GM21529 (cell line): ENCODE data around the gene FEZF1.
"Not testable (repeated sequence)": the region's sequence is repeated elsewhere in the genome, so short reads cannot be mapped to it uniquely, and the experiment has no call there.

Experiments
- ATAC-seq: cut with Tn5 transposase; IDR thresholded peaks from one replicate; pipeline ENCODE4 v1.9.1; 2021; ENCODE audit not compliant: unreplicated experiment

FEZF1 gene

DNA sequence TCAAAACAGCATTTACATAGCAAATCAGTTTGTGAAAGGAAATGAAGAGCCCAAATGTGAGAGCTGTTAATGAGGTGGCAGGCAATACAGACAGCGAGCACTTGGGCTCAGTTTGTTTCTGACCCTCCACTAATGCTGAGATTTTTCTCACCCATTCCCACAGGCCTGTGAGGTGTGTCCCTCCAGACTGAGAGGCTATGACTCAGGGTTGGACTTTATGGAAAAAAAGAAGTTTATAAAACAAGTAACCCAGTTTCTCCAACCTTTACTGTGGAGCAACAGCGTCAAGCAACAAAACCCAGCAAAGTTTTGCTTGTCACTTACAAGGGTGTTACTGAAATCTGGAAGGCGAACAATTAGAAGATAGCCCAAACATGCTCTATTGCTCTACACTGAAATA is 4.9 kb upstream of the FEZF1 start:
- ATAC-seq = no peak

DNA sequence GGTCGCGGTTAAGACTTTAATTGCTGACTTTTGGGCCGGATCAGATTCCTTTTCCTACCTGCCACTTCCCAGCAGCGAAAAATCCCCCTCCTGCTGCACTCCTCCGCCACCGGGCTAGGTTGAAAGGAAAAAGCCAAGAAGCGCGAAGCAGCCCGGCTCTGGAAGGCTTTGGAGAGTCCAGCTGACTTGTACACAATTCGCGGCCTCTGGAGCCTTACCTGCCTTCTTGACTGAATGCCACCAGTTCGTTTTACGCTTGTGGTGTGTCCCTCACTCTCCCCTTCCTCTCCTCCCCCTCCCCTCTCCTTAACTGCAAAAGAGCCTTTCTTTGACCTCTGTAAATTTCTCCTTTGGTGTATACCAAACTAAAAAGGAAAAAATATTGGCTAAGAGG is 2.7 kb upstream of the FEZF1 start:
- no peak for ATAC-seq

DNA sequence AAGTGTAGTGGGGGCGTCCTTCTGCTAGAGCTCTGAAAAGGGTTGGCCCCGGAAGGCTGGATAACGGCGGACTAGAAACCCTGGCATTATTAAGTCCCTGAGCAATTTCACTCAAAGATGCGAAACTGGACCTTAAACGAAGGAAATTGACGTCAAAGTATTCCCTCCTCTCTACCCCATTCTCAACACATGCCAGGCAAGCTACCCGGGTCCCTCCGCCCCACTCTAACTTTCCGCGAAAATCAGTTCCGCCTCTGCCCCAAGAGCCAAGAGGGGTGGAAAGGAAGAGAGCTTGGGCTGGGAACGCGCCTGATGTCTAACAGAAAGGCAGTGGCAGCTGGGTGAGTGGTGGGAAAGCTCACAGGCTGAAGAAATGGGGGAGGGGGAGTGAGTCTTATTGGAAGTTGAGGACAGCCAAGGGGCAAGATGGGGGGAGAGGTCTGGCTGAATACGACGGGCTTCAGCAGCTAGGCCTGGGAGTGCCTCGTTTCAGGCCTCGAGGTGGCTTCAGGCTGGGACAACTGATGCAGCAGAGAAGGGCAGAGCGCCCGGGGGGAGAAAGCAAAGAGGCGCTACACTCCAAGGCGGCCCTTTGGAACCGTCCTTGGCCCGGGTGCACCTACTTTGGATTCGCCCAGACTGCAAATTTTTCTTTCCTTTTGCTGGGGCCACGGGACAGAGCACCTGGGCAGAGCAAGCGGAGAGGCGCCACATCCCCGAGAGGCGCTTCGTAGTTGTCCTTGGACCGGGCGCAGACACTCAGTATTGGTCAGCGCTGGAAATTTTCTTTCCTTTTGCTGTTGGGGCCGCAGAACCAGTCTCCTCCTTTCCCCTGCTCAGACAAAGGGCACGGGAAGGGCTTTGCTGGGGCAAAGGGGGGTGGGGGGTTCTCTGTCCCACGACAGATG is 2.0 kb upstream of the FEZF1 start:
- ATAC-seq = no peak

DNA sequence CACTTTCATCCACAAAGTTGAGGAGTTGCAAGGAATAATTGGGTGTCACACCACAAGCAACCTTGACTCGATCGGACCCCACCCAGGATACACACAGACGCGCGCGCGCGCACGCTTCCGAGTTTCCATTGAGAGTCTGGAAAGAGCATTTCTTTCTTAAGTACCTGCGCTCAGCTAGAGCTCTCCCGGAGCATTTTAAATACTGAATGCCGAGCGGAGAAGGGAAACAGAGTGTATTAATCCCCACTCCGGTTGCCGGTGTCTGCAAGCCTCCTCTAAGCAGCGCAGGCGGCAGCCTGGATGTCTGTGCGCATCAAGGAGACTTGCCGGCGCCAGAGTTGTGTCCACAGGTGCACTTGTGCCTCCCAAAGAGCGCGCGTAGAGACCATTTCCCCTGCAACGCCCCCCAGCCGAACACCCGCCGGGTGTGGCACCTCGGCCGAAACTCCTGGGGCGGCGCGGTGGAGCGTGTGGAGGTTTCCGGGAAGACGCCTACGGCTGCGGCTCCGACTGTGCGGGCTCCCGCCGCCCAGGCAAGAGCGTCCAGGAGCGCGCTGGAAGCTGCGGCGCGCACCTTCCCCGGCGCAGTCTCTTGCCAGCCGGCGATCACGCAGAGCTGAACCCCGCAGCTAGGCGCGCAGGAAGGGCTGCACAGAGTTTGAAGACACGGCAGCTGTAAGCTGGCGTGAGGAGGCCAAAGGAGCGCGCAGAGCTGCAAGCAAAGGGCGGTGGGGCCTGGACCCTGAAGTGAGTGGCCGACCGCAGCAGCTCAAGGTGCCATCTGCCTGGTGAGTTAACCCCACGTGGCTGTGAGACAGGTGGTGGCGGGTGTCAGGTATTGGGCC is 1.1 kb upstream of the FEZF1 start:
- ATAC-seq = no peak

DNA sequence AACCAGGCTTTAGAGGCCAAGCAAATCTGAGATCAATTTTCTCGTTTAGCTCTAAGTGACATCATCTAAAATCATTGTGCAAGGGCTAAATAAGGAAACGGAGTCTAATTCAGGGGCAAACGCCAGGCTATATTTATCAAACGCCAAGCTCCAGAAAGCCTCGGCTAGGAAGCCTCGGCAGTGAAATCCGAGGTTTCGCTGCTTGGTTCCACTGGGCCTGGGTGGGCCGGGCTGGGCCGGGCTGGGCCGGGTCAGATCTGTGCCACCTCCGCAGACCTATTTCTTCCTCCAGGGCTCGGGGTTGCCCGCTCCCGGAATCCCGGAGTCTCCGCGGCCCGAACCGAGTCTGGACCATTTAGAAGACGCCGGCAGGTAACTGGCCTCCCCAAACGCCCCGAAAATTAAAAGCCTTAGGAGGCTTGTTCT is 459 bp upstream of the FEZF1 start:
- ATAC-seq = no peak

DNA sequence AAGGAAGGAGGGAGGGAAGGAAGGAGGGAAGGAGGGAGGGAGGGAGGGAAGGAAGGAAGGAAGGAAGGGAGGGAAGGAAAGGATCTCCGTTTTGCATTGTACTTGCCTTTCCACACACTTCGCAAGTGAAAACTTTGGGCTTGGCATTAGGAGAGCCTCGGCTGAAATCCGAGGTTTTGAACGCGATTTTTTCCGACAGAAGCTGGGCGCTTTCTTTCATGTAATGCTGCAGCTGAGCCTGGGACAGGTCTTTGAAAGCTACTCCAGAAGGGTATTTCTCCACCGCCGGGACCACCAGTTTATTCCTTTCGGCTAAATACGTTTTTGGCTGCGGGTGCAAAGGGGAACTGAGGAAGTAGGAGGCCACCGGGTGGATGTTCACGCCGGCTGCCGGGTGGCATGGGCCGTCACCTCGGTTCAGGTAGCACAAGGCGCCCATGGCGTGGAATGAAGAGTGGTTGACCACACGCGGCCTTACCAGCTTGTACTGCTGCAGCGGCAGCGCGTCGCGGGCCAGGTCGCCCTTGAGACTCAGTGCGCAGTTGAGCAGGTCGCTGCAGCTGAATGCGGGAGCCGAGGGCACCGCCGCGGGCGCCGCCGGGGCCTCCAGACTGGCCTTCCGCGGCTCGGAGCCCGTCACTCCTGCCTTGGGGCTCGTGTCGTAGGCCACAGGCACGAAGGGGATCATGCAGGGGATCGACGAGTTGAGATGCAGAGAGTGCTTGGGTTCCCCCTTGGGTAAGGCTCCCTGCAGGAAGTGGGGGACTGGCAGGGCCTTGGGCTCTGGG is 825 bp downstream of the FEZF1 start:
- ATAC-seq = no peak

DNA sequence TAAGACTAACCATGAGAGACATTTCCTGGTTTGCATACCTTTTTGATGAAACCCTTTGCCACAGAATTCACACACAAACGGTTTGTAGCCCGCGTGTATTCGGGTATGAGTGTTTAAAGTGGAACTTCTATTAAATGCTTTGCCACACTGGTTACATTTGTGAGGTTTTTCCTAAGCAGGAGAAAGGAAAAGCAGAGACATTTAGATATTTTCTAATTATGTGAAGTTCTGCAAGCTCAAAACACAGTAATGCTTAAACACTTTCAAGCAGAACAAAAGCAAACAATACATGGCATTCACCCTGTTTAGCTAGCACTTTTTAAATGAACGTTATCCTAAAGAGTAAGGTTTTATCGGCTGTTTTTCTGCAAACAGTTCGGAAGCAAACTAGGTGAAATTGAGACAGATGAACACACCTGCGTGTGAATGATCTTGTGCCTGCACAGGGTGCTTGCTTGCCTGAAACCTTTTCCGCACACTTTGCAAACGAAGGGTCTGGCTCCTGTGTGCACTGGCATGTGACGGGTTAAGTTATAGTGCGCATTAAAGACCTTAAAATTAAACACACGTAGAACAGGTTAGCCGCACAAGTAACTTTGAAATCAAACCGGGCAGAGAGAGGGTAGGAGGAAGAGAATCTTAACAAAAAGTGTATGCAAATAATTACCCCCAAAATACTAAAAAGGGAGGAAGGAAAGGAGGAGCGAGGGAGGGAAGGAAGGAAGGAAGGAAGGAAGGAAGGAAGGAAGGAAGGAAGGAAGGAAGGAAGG is 1.6 kb downstream of the FEZF1 start:
- no peak for ATAC-seq

DNA sequence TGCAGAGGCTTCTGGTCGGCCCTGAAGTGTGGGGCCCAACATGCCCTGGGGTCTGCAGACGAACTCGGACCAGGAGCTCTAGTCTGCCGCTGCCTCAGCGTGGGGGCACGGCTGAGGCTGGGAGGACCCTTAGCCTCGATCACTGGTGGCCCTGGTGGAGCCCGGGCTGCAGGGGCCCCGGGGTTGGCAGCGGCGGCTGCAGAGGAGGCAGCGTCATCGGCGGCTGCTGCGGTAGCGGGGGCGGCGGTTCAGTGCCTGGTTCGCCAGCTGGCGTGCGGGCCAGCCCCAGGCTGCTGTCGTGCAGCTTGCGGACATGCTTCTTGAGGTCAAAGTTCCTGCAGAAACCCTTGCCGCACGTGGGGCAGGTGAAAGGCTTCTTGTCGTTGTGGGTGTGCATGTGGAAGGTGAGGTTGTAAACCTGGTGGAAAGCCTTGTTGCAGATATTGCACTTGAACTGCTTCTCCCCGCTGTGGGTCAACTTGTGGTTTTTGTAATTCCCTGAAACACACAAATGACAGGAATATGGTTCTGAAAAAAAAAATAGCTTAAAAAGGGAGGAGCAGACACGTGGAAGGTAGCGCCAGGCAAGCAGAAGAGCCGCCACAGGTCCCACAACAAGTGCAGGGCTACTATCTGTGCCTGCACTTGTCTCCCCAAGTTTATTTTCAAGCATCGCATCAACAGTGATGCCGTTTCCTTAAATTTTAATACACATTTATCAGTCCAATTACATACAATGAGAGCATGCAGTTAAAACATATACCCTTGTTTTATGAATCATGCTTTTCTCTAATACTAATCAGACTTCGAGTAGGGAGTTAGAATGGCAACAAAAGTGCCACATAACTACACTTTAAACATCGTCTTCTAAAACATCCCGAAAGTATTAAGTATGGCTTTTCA is 2.4 kb downstream of the FEZF1 start:
- ATAC-seq = no peak

DNA sequence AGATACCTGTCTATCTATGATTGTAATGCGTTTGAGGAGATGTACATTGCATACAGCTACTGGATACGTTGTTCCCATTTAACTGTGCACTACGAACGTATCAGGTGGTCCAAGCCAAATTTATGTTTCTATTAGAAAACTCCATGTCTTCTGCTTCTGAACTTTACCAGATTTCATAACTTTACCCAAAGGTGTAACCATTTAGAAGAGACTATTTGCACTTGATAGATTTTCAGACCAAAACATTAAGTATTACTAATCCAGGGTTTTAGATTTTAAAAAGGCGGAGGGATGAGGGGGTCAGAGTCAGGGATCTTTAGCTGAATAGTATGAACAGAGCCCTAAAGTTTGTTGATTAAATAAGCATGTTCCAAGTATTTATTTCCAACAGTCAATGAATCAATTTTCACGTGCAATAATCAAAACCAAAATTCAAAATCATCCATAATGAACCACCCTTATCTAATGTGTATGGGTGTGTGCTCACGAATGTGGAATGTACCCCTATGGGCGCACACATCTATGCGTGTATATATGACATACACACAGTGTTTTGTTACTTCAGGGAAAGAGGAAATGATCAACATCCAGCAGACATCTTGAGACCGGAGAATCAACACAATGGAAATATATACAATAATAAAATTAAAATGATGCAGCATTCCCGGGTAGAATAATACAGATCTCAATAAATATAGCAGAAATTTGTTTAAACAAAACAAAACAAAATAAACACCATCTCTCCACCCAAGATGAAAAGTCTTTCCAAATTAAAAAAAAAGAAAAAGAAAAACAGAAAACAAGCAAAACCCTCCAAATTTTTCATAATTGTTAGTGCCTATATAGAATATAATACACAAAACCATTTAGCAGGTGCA is 3.4 kb downstream of the FEZF1 start:
- no peak for ATAC-seq

DNA sequence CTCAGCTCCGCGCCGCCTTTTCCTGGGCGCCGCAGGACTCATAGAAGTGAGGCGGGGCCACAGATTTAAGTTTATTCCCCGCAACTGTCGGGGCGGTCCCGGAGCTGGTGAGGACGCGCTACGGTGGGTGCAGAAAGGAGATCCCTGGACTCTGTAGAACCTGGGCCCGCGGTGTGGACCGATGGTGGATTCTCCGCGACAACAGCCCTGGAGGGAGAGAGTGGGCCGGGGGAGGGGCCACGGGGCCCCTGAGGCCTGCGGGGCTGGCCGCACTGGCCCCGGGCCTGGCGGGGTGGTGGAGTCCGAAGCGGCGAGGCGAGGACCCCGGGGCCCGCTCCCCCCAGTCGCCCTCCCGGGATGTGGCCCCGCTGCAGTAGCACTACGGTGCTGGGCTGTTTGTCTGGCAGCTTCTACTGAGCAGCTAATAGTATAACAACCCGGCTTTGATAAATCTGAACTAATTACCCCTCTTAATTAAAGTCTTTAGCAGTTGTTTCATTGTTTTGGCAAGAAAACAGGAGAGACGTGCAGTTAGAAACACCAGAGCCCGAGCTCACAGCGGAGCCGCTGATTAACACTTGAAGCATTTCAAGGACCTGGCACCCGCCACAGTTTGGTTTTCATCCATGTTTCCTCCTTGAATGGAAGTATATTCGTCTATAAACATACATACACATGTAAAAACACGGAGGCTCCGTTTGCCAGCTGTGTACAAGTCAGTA is 4.2 kb downstream of the FEZF1 start:
- ATAC-seq = no peak

DNA sequence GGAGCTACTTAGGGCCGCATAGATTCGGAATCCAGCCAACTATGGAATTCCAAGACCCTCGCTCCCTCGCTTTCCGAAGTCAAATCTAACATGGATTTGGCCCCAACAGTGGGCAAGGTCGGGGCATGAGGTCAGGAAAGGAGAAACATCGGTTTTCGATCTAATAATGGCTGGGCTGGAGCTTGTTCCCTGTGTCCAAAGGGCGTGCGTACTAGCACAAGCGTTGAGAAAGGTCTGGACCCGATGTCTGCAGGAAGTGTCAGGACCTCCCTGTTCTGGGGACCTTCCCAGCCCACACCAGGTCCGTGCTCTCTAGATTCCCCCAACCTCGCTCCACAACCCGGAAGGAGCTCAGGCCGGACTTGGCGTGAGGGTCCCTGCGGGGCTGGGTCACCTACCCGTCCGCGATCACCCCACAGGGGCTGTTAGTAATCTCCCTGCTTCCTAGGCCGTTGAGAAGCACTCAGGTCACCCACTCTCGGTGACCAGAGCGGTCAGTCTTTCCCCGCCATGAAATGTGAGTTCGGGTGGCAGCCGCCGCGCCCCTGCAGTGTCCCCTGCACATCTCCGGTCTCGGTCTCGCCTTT is 4.8 kb downstream of the FEZF1 start:
- no peak for ATAC-seq

DNA sequence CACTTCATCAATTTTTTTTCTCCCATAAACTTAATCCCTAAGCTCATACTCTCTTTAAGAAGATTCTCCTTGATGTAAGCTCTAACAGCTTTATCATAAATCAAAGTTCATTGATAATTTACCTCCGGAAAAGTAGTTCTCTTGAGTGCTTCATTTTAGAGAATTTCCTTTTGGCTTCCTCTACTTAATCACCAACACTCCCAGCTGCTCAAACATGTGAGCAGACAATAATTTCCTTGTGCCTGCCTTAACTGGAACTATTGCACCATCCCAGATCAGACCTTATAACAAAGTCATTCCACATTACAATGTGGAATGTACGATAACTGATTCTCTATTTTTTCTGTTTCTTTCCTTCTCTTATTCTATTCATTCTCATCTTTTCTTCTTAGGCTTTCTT is 5.9 kb downstream of the FEZF1 start:
- ATAC-seq = no peak

DNA sequence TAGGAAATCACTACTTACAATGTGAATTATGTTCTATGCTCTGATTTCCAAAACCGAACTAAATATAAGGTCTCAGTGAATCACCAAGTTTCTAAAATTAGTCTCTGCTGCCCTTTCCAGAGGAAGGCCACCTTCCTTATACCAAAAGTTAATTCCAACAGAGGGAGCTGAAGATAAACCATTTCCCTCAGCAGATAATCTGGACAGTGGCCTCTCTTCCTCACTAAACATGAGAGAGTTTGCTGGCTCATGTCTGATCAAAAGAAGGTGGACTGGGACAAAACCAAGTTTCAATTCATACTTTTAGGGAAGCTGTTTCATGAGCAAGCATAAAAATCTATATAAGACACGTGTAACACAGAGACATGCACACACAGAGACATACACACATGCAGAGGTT is 6.4 kb downstream of the FEZF1 start:
- ATAC-seq = no peak

DNA sequence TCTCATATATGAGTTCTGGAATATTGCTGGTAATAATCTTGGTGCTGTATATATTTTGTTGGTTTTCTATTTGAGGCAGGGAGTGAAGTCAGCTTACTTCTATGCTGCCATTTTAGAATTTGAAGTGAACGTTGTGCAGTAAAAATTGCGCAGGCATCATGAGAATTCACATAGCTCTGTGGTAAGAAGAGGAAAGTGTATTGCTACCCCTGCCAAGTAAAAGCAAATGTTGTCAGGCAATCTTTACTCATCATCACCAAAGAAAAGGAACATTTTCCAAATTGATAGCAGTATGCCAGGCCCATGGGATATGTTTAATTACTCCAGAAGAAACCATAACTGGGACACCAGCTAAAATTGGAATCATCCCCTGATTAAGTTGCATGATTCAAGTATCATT is 13.4 kb downstream of the FEZF1 start:
- no peak for ATAC-seq

DNA sequence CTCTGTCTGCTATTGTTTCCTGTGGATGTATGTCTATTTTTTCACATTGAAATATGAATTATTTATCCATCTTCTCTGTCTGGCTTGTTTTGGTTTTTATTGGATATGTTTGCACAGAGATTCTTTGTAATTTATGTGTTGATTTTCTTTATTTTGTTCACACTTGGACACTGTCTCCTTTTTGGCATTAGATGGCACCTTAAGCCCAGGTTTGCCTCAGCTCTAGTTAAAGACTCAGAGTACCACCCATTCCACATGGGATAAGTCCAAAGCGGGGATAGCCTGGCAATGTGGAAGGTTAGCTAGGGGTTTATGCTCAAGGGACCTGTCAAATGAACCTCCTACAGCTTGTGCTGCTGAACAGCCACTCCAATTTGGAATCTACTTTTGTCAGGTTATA is 14.1 kb downstream of the FEZF1 start:
- no peak for ATAC-seq

DNA sequence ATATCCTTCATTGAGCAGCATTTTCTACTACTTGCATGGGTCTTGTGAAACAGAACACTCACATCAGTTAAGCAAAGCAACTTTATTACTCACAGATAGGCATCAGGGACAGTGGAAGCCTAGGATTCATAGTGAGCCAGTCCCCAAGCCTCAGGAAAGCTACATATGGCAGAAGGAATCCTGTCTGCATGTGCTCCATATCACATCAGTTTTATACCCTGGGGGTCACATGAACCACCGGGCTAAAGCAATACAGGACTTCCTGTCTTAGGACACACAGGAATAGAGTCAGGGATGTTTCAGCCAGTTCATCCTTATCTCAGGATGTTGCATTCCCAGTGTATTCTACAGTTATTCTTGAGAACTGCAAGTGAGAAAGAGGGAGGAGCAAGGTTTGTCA is 15.1 kb downstream of the FEZF1 start:
- no peak for ATAC-seq

DNA sequence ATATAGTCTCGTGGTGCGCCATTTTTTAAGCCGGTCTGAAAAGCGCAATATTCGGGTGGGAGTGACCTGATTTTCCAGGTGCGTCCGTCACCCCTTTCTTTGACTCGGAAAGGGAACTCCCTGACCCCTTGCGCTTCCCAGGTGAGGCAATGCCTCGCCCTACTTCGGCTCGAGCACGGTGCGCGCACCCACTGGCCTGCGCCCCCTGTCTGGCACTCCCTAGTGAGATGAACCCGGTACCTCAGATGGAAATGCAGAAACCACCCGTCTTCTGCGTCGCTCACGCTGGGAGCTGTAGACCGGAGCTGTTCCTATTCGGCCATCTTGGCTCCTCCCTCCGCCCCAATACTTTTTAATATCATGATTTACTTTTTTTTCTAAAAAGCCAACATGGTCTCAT is 19.9 kb downstream of the FEZF1 start:
- not testable (repeated sequence) for ATAC-seq

DNA sequence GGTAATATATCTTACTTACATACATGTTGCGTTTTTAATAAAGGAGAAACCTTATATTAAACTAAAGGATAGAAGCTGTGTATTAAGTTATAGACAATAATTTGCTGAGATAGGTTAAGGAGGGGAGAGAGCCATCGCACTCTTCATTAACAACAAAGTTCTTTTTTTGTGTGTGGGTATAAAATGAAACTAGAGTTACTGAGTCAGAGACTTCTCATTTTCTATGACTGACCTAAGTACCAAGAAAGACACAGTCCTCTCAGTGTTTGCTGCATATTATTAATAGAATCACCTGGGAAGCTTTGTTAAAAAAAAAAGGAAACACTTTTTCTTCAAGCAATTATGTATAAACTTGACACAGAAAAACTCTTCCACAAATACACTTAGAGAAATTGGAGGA is 31.4 kb downstream of the FEZF1 start:
- ATAC-seq = no peak
